H1 (cell line): ENCODE measurements around the gene SMARCB1. TPM values are rescaled to one million over a fixed set of nuclear protein-coding genes. Genes with fewer than 3 reads are reported as not detected.

Experiments used
- CTCF ChIA-PET: fragments of 300-600 bp; sonication (Branson Sonifier 250); formaldehyde crosslinking; loops from one replicate; lab custom pipeline; 2021; ENCODE audit not compliant: partially characterized antibody; lab: Charles Lee
- POLR2A ChIA-PET: fragments of 300-600 bp; sonication (Branson Sonifier 250); formaldehyde crosslinking; loops from one replicate; lab custom pipeline; 2021; ENCODE audit warnings: inconsistent platforms; ENCODE audit not compliant: partially characterized antibody; lab: Charles Lee
- DNase-seq, 2 experiments: peaks; one replicate each; pipeline versions ENCODE4 v3.0.0 to v3.0.0-alpha.2; 2010 to 2022; ENCODE audit warnings: low spot score in 2 of 2, low read depth in 1 of 2, mixed read lengths in 1 of 2
- FAIRE-seq: peaks from 2 replicates; lab custom pipeline; 2011; peaks lifted over from hg19 to GRCh38; lab: Jason Lieb, UNC
- H2AFZ ChIP-seq: 2 replicates; pipeline ENCODE4 v1.8.1; 2012; ENCODE audit warnings: low read length, inconsistent platforms
- H2AK5ac ChIP-seq: 2 replicates; pipeline ENCODE4 v1.6.1; 2013; ENCODE audit warnings: low read depth, low read length
- H2BK120ac ChIP-seq: replicated peaks from 2 replicates; pipeline ENCODE3; 2013; ENCODE audit warnings: low read depth, low read length, inconsistent platforms
- H2BK12ac ChIP-seq: 2 replicates; pipeline ENCODE4 v1.6.1; 2013; ENCODE audit warnings: low read depth, low read length
- H2BK15ac ChIP-seq: 2 replicates; pipeline ENCODE4 v1.6.1; 2013; ENCODE audit warnings: low read length
- H2BK20ac ChIP-seq: 2 replicates; pipeline ENCODE4 v1.6.1; 2013; ENCODE audit warnings: low read length
- H2BK5ac ChIP-seq: 2 replicates; pipeline ENCODE4 v1.6.1; 2013; ENCODE audit warnings: low read depth, low read length
- H3K14ac ChIP-seq: 2 replicates; pipeline ENCODE4 v1.6.1; 2013; ENCODE audit warnings: inconsistent platforms; ENCODE audit not compliant: insufficient read length
- H3K18ac ChIP-seq: 2 replicates; pipeline ENCODE4 v1.6.1; 2013; ENCODE audit warnings: low read length; ENCODE audit errors: extremely low read depth
- H3K23ac ChIP-seq: 2 replicates; pipeline ENCODE4 v1.6.1; 2013; ENCODE audit warnings: inconsistent platforms; ENCODE audit not compliant: insufficient read length
- H3K23me2 ChIP-seq: 2 replicates; pipeline ENCODE4 v1.6.1; 2013; ENCODE audit warnings: low read depth, low read length
- H3K27ac ChIP-seq: 2 replicates; pipeline ENCODE4 v1.6.1; 2011; ENCODE audit warnings: low read depth, low read length, inconsistent platforms
- H3K27me3 ChIP-seq, 4 experiments: replicated peaks in 1 of 4; 1 replicate in 1 of 4; 2 replicates in 3 of 4; pipeline versions ENCODE4 v1.6.1 to v1.8.1; 2011 to 2013; ENCODE audit warnings: low read length in 3 of 4, mild to moderate bottlenecking in 3 of 4, inconsistent platforms in 2 of 4, mixed read lengths in 2 of 4, moderate library complexity in 1 of 4; ENCODE audit not compliant: control insufficient read depth in 3 of 4, insufficient read depth in 3 of 4; ENCODE audit errors: extremely low read depth in 1 of 4
- H3K36me3 ChIP-seq, 4 experiments: 2 replicates each; pipeline versions ENCODE4 v1.6.1 to v1.8.1; 2011 to 2013; ENCODE audit warnings: mild to moderate bottlenecking in 4 of 4, low read length in 3 of 4, moderate library complexity in 2 of 4, control low read depth in 1 of 4, inconsistent platforms in 1 of 4; ENCODE audit not compliant: insufficient read depth in 4 of 4, control insufficient read depth in 2 of 4
- H3K4ac ChIP-seq: replicated peaks from 2 replicates; pipeline ENCODE3; 2013; ENCODE audit warnings: low read length, low read depth, mixed read lengths, inconsistent platforms; ENCODE audit not compliant: insufficient read length
- H3K4me1 ChIP-seq, 4 experiments: replicated peaks in 1 of 4; 1 replicate in 1 of 4; 2 replicates in 3 of 4; pipeline versions ENCODE4 v1.6.1 to v1.8.1; 2011 to 2013; ENCODE audit warnings: low read length in 3 of 4, inconsistent platforms in 2 of 4, mixed read lengths in 1 of 4; ENCODE audit not compliant: insufficient read depth in 4 of 4, control insufficient read depth in 3 of 4
- H3K4me2 ChIP-seq, 2 experiments: 2 replicates each; pipeline versions ENCODE4 v1.6.1 to v1.8.1; 2011 to 2013; ENCODE audit warnings: low read depth in 2 of 2, low read length in 2 of 2, control low read depth in 1 of 2, inconsistent platforms in 1 of 2, mild to moderate bottlenecking in 1 of 2; ENCODE audit not compliant: insufficient read depth in 1 of 2
- H3K4me3 ChIP-seq, 4 experiments: fragments of 200-600, 300-600 bp in 1 of 4; sonication (generic), shearing (Covaris generic), sonication (Bioruptor Twin) in 1 of 4; 2 replicates each; pipeline versions ENCODE4 v1.5.1 to v1.8.1; 2011 to 2016; ENCODE audit warnings: low read length in 4 of 4, low read depth in 3 of 4, control low read depth in 2 of 4, inconsistent platforms in 2 of 4, mild to moderate bottlenecking in 2 of 4, mixed read lengths in 1 of 4, moderate library complexity in 1 of 4; ENCODE audit not compliant: insufficient read depth in 2 of 4; ENCODE audit errors: extremely low read depth in 1 of 4
- H3K56ac ChIP-seq: replicated peaks from 2 replicates; pipeline ENCODE3; 2013; ENCODE audit warnings: low read depth, mild to moderate bottlenecking, mixed read lengths, low read length, inconsistent platforms; ENCODE audit not compliant: insufficient read length
- H3K79me1 ChIP-seq: 2 replicates; pipeline ENCODE4 v1.6.1; 2013; ENCODE audit warnings: low read depth, low read length, control low read depth
- H3K79me2 ChIP-seq, 2 experiments: 2 replicates each; pipeline versions ENCODE4 v1.6.1 to v1.8.1; 2012 to 2013; ENCODE audit warnings: low read length in 2 of 2, mild to moderate bottlenecking in 2 of 2, inconsistent platforms in 1 of 2; ENCODE audit not compliant: insufficient read depth in 2 of 2, control insufficient read depth in 1 of 2
- H3K9ac ChIP-seq, 4 experiments: replicated peaks in 1 of 4; 1 replicate in 1 of 4; 2 replicates in 3 of 4; pipeline versions ENCODE4 v1.6.1 to v1.8.1; 2011 to 2013; ENCODE audit warnings: low read depth in 3 of 4, low read length in 3 of 4, control low read depth in 2 of 4, mild to moderate bottlenecking in 2 of 4, moderate library complexity in 2 of 4, inconsistent platforms in 1 of 4; ENCODE audit errors: extremely low read depth in 1 of 4
- H3K9me3 ChIP-seq, 2 experiments: 2 replicates each; pipeline versions ENCODE4 v1.6.1 to v1.8.1; 2012 to 2013; ENCODE audit warnings: mild to moderate bottlenecking in 2 of 2, moderate library complexity in 2 of 2, control low read depth in 1 of 2, inconsistent platforms in 1 of 2, low read depth in 1 of 2, low read length in 1 of 2, mixed read lengths in 1 of 2; ENCODE audit not compliant: insufficient read depth in 2 of 2
- H4K20me1 ChIP-seq, 2 experiments: replicated peaks in 1 of 2; 2 replicates each; pipeline versions ENCODE3 to v1.8.1; 2011 to 2013; ENCODE audit warnings: inconsistent platforms in 2 of 2, low read length in 2 of 2, mild to moderate bottlenecking in 1 of 2; ENCODE audit not compliant: insufficient read depth in 2 of 2, control insufficient read depth in 1 of 2
- H4K5ac ChIP-seq: 2 replicates; pipeline ENCODE4 v1.6.1; 2013; ENCODE audit warnings: low read length, low read depth, mixed read lengths, inconsistent platforms; ENCODE audit not compliant: insufficient read length
- H4K8ac ChIP-seq: 2 replicates; pipeline ENCODE4 v1.8.0; 2013; ENCODE audit warnings: mild to moderate bottlenecking, moderate library complexity, low read length, inconsistent platforms; ENCODE audit not compliant: insufficient read depth; ENCODE audit errors: extremely low read depth
- H4K91ac ChIP-seq: replicated peaks from 2 replicates; pipeline ENCODE3; 2013; ENCODE audit warnings: low read length, mixed read lengths, inconsistent platforms; ENCODE audit not compliant: insufficient read length
- WGBS, 2 experiments: shearing (Covaris generic) in 1 of 2; methylation state at CpG; one replicate each; pipeline versions ENCODE4 v1.1.6 to v1.1.7; 2013 to 2015; ENCODE audit warnings: low lambda C conversion rate in 2 of 2, mixed read lengths in 2 of 2, inconsistent platforms in 1 of 2, low coverage in 1 of 2, missing lambda C conversion rate in 1 of 2; ENCODE audit not compliant: insufficient replicate concordance in 2 of 2, insufficient coverage in 1 of 2, insufficient read length in 1 of 2; ENCODE audit errors: extremely low coverage in 1 of 2, missing lambda C conversion rate in 1 of 2; 5-methylcytosine and 5-hydroxymethylcytosine counted together
- polyA plus RNA-seq, 7 experiments: library from polyadenylated mRNA; depleted of rRNA in 3 of 7; stranded (reverse) in 5 of 7; unstranded in 2 of 7; fragments of >200 nt in 5 of 7; fragments of 200-250 nt in 2 of 7; gene quantifications; 1 replicate in 5 of 7; 2 replicates in 1 of 7; 4 replicates in 1 of 7; pipeline versions ENCODE4 v1.2.1 to v1.2.3, GENCODE V29; 2011 to 2013; ENCODE audit warnings: missing spikeins in 2 of 7, mixed read lengths in 2 of 7
- total RNA-seq: library from RNA; stranded (reverse); fragmentation: NEBNext Ultra II Directional; extraction: Animal tissue kit (Norgen Biotek cat#: 25700); gene quantifications from 2 replicates; pipeline ENCODE4 v1.2.1, GENCODE V29; 2021

Gene SMARCB1
- total and polyA plus RNA-seq, 2 of the 8 experiments (the other 6 are each of a cell fraction or from before 2014, with no cell fraction given) = 116 to 145 TPM

DNA sequence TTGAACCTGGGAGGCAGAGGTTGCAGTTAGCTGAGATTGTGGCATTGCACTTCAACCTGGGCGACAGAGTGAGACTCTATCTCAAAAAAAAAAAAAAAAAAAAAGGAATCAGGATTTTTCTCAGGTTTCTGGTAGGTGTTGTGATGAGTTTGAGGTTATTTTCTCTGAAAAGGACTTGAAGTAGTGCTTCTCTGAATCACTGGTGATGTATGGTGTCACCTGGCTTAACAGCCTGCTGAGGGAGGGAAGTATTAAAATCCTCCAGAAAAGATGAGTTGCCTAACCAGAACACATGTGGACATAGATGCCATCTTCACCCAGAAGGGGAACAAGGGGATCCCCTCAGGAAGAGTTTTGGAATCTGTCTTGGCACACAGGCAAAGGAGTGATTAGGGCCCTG is 20.1 kb downstream of the SMARCB1 start:
- Histone ChIP-seq H4K8ac (no peak overlapping the region), H3K18ac (no peak overlapping the region), H2BK120ac (no peak overlapping the region), H3K27ac (no peak overlapping the region), H4K20me1 (peaks cover 0 to 10% of the 10 kb centered on the region in 2 experiments), H3K9me3 (no peaks in the 10 kb centered on the region), H4K5ac (no peak overlapping the region), H3K23me2 (no peaks in the 10 kb centered on the region), H4K91ac (no peak overlapping the region), H3K36me3 (peaks cover 16 to 50% (median 39%) of the 10 kb centered on the region in 4 experiments; a peak in 6 of 8 replicates), H3K4me3 (no peak overlapping the region), H3K79me2 (no peaks in the 10 kb centered on the region), H3K23ac (no peak overlapping the region), H2BK20ac (no peak overlapping the region), H3K14ac (no peak overlapping the region), H3K4ac (no peak overlapping the region), H3K56ac (no peak overlapping the region), H3K79me1 (no peaks in the 10 kb centered on the region; the same call in 1 of the 2 replicates), H2BK12ac (no peak overlapping the region), H3K27me3 (no peaks in the 10 kb centered on the region), H3K9ac (no peak overlapping the region), H2AFZ (no peak overlapping the region), H3K4me2 (no peak overlapping the region), H2BK5ac (no peak overlapping the region), H3K4me1 (no peaks in the 10 kb centered on the region), H2BK15ac (no peak overlapping the region), H2AK5ac (no peak overlapping the region)
- ChIA-PET CTCF (no interaction called here), POLR2A (no interaction called here)
- WGBS, 2 experiments = 100% methylated on average over 1 of the region's 1 CpG; no CpG with 5 or more reads in 1 of the 2 experiments
- no peak for FAIRE-seq
- DNase-seq = no peak
